ENCODE data around the gene PDE5A.
"Not testable (repeated sequence)": the region's sequence is repeated elsewhere in the genome, so short reads cannot be mapped to it uniquely, and the experiment has no call there.

The PDE5A gene

DNA sequence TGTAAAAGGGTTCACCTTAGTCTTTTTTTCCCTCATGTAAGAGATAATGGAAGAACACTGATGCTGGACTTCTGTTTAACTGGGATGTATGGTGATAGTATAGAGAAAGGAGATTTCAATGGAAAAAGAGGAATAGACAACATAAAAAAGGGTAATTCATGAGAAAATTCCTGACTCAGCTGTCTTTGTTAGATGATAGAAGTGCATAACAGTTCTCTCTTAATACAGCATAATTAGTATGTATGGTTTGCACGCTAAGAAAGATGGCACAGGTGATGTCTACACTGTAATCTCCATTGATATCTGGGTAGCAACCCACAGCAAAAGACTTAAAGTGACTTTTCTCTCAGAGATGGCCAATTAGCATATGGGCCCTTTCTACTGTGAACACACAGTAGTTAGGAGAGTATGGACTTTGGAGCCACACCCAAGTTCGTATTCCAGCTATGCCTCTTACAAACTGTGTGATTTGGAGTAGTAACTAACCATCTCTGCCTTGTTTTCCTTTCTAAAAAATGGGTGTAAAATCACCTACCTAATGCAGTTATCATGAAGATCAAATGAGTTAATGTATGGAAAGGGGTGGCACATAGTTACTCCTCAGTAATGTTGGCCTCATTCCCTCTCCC, 149.3 kb downstream of the PDE5A start:
- H3K9me3 Mint-ChIP-seq: peaks cover 25% of the 10 kb centered on the region
- TF ChIP-seq CTCF (IDR thresholded peaks at IDR 0.05; ENCODE audit: unreplicated experiment in 3 of 3): no peak
- H3K27me3 Mint-ChIP-seq (ENCODE audit: low read depth): no peaks in the 10 kb centered on the region
- no peak overlapping the region for H3K4me3 Mint-ChIP-seq
- H3K36me3 Mint-ChIP-seq (ENCODE audit: low read depth): peaks cover 48% of the 10 kb centered on the region
- H3K27ac Mint-ChIP-seq: peak overlapping the region; percentile 84 to 93 (median 92)
- H3K4me1 Mint-ChIP-seq: no peaks in the 10 kb centered on the region

DNA sequence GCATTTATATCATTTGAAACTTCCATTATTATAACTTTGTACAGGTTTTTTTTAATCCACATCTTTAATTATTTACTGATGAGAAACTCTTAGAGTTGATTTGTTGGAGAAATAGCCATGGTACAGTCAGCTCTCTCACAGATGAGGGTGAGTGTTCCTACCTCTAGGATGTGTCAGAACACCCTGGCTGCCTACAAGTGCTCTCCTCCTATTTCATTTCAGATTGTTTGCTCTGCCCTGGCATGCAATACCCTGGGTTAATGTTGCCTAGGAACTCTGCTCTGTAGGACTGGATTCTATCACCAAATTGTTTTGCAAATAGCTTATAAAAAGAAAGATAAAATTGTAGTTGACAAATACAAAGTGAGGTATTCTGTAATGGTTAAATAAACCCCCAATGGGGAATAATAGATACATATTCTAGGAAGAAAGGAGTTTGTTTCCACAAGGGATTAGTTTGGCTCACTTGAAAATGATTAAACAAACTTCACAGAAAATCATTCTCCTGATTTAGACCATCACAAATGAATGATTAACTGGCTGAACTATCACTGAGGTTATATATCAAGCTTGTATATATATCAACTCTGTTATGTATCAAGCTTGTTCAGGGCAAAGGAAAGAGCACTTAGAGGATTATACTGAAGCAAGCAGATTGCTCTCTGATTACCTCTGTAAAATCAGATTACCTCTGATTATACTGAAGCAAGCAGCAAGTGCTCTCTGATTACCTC, 150.0 kb downstream of the PDE5A start:
- H3K4me1 Mint-ChIP-seq: no peaks in the 10 kb centered on the region
- TF ChIP-seq CTCF (IDR thresholded peaks at IDR 0.05; ENCODE audit: unreplicated experiment in 3 of 3): no peak
- H3K9me3 Mint-ChIP-seq: peaks cover 21% of the 10 kb centered on the region
- peaks cover 43% of the 10 kb centered on the region for H3K36me3 Mint-ChIP-seq (ENCODE audit: low read depth)
- no peak overlapping the region for H3K4me3 Mint-ChIP-seq
- H3K27ac Mint-ChIP-seq: peak overlapping the region; percentile 84 to 93 (median 92)
- H3K27me3 Mint-ChIP-seq (ENCODE audit: low read depth): no peaks in the 10 kb centered on the region

GRCh38 chr4:119477412-119478053, 151.1 kb downstream of the PDE5A start:
- H3K9me3 Mint-ChIP-seq: peaks cover 10% of the 10 kb centered on the region
- peak overlapping the region; percentile 10 to 76 (median 20) for H3K27ac Mint-ChIP-seq
- H3K4me1 Mint-ChIP-seq: no peaks in the 10 kb centered on the region
- H3K27me3 Mint-ChIP-seq (ENCODE audit: low read depth): no peaks in the 10 kb centered on the region
- no peak for TF ChIP-seq CTCF (IDR thresholded peaks at IDR 0.05; ENCODE audit: unreplicated experiment in 3 of 3)
- H3K4me3 Mint-ChIP-seq: no peak overlapping the region
- H3K36me3 Mint-ChIP-seq (ENCODE audit: low read depth): peaks cover 36% of the 10 kb centered on the region

DNA sequence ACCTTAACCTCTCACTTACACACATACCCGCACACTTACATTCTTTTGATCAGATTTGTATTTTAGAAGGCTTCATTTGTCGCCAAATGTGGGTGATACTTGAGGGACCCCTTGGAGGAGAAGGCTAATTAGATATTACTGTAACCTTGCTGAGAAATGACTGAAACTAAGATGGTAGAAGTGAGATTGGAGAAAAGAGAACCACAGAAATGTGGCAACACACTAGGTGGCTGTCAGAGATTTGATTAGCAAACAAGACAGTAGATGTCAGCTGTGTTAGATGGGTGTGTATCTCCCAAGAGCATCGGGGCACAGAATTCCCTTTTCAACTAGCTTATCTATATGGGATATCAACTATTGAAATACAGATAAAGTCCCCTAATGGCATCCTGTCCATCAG, 157.3 kb downstream of the PDE5A start:
- H3K27me3 Mint-ChIP-seq (ENCODE audit: low read depth): no peaks in the 10 kb centered on the region
- no peaks in the 10 kb centered on the region for H3K4me1 Mint-ChIP-seq
- H3K9me3 Mint-ChIP-seq: no peaks in the 10 kb centered on the region
- H3K27ac Mint-ChIP-seq: no peak overlapping the region
- no peak overlapping the region for H3K4me3 Mint-ChIP-seq
- H3K36me3 Mint-ChIP-seq (ENCODE audit: low read depth): peaks cover 9% of the 10 kb centered on the region
- no peak for TF ChIP-seq CTCF (IDR thresholded peaks at IDR 0.05; ENCODE audit: unreplicated experiment in 3 of 3)

DNA sequence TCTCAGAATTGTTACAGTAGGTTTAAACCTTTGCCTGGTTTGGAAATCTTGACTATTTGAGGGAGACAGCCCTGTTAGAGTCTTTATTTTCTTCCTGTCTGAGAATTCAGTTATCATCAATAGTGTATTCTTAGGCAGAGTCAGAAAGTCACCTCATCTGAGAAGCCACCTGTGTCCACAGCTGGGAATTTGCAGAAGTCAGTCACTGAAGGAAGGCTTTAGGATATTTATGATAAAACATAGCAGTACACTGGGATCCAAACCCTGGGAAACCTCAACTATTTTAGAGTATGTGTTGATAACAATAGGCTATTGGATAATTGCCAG, 157.9 kb downstream of the PDE5A start:
- not testable (repeated sequence) for H3K4me1 Mint-ChIP-seq; H3K27me3 Mint-ChIP-seq (ENCODE audit: low read depth); H3K36me3 Mint-ChIP-seq (ENCODE audit: low read depth); H3K27ac Mint-ChIP-seq; H3K4me3 Mint-ChIP-seq; H3K9me3 Mint-ChIP-seq

GRCh38 chr4:119470021-119470736, 158.4 kb downstream of the PDE5A start:
- not testable (repeated sequence) for H3K9me3 Mint-ChIP-seq; H3K36me3 Mint-ChIP-seq (ENCODE audit: low read depth)

DNA sequence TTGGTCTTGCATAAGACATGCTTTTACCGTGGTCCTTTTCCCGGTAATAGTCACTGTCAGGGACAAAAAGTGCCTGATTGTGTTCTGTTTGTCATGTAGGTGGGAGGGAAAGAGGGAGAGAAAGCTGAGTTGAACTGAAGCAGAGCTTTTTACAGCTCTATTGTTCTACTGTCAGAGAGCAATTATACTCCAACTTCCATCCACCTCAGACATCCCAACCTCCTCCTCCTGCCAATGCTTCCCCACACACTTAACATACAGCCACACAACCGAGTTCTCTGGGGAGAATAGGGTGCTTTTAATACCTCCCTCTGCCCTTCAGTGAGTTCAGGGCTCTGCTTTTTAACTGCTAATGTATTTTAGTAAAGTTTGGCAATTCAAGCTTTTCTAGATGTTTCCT, 159.6 kb downstream of the PDE5A start:
- not testable (repeated sequence) for H3K27me3 Mint-ChIP-seq (ENCODE audit: low read depth); H3K9me3 Mint-ChIP-seq; H3K36me3 Mint-ChIP-seq (ENCODE audit: low read depth); H3K4me1 Mint-ChIP-seq; H3K4me3 Mint-ChIP-seq; H3K27ac Mint-ChIP-seq

More at GRCh38 chr4:119470021-119470736, 158.4 kb downstream of the PDE5A start:
- not testable (repeated sequence) for H3K27ac Mint-ChIP-seq; H3K27me3 Mint-ChIP-seq (ENCODE audit: low read depth); H3K4me1 Mint-ChIP-seq; H3K4me3 Mint-ChIP-seq

- not testable (repeated sequence) for H3K27me3 Mint-ChIP-seq (ENCODE audit: low read depth); H3K4me3 Mint-ChIP-seq; H3K4me1 Mint-ChIP-seq; H3K9me3 Mint-ChIP-seq; H3K27ac Mint-ChIP-seq
- H3K36me3 Mint-ChIP-seq (ENCODE audit: low read depth): peaks cover 14% of the 10 kb centered on the region
These were observed 165.9 kb downstream of the PDE5A start for GRCh38 chr4:119462733-119463132.

- H3K4me3 Mint-ChIP-seq: peak overlapping the region; percentile 73 to 92 (median 82)
- not testable (repeated sequence) for H3K36me3 Mint-ChIP-seq (ENCODE audit: low read depth); H3K9me3 Mint-ChIP-seq; H3K27me3 Mint-ChIP-seq (ENCODE audit: low read depth); H3K4me1 Mint-ChIP-seq
- peak overlapping the region in 1 of 3 experiments; percentile 44 for H3K27ac Mint-ChIP-seq
These were observed 172.9 kb downstream of the PDE5A start for GRCh38 chr4:119455734-119456133.
